GM18507 (cell line): ENCODE measurements around the gene CDK6.
A peak's percentile ranks its signal among the peaks of the same experiment; 100 is the strongest.

Experiments
- DNase-seq: peaks from one replicate; pipeline ENCODE4 v3.0.0; 2011; ENCODE audit warnings: low read depth; ENCODE audit not compliant: insufficient read length; ENCODE audit errors: extremely low spot score
- FAIRE-seq: peaks from 2 replicates; lab custom pipeline; 2011; peaks lifted over from hg19 to GRCh38; lab: Jason Lieb, UNC

The CDK6 gene

GRCh38 chr7:92669616-92670165 lies 166.7 kb downstream of the CDK6 start:
- no peak for DNase-seq
- FAIRE-seq = peak; percentile 36

DNA sequence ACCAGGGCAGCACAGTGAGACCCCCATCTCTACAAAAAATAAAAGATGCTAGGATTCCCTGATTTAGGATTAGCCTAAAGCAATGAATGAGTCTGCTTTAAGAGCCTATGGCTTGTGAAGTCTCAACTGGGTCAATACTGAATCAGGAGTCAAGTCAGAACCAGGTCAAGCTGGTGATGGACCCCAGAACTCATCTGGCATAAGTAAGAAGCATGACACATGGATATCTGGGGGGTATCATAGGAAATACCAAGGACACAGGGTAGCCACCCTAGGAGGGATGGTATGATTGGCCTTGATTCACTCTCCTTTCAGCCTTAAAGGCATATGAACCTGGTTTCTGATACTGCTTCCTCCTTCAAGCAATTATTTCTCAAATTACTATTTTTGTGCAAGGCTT lies 167.8 kb downstream of the CDK6 start:
- FAIRE-seq (no peak), DNase-seq (no peak)

DNA sequence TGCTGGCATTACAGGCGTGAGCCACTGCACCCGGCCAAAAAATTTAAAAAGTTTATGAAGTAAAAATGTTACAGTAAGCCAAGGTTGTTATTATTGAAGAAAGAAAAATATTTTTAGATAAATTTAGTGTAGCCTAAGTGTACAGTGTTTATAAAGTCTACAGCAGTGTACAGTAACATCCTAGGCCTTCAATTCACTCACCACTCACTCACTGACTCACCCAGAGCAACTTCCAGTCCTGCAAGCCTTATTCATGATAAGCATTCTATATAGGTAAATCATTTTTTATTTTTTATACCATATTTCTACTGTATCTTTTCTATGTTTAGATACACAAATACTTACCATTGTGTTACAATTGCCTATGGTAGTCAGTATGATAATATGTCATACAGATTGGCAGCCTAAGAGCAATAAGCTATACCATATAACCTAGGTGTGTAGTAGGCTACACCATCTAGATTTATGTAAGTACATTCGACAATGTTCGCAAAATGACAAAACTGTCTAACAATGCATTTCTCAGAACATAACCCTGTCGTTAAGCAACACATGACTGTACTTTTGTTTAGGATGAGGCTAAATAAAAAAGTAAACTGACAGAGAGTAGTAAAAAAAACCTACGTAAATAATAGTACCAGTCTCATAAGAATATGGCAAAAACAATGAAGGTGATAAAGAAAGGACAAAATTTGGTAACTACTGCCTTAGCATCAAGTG lies 168.4 kb downstream of the CDK6 start:
- FAIRE-seq (no peak), DNase-seq (no peak)

GRCh38 chr7:92665926-92666325 lies 170.4 kb downstream of the CDK6 start:
- DNase-seq = no peak
- no peak for FAIRE-seq

DNA sequence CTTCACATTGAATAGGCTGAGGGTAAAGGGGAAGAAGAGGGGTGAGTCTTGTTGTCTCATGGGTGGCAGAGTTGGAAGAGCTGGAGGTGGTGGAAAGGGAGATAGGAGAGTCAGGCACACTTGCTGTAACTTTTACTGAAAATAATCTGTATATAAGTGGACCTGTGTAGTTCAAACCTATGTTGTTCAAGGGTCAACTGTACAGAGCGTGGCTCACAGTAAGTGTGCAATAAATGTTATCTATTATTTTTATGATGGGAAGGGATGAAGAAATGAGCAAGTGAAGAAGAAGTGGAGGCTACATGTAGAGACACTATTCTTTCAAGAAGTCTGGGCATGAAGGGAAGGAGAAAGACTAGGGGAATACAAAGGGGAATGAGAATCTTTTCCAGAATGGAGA lies 174.7 kb downstream of the CDK6 start:
- FAIRE-seq (no peak), DNase-seq (no peak)

GRCh38 chr7:92658671-92659070 lies 177.7 kb downstream of the CDK6 start:
- FAIRE-seq (no peak), DNase-seq (no peak)

- DNase-seq (no peak), FAIRE-seq (no peak)
Observed at GRCh38 chr7:92657391-92657790, 179.0 kb downstream of the CDK6 start.

DNA sequence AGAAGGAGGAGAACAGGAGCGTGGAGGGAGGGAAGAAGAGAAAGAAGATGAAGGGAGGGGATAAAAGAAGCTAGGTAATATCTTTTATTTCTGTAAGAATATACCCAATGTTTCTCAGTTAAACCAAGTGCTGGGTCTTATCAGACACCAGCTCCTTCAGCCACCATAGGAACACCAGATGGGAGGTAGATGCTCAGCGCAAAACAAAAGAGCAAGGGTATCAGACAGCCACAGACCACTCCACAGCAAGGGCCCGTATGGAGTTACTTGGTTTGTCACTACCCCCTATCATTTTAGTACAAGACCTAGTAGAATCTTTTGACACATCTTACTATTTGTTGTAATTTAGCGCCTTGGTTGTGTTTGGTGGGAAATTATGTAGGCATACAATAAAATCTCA lies 180.3 kb downstream of the CDK6 start:
- FAIRE-seq = no peak
- no peak for DNase-seq

DNA sequence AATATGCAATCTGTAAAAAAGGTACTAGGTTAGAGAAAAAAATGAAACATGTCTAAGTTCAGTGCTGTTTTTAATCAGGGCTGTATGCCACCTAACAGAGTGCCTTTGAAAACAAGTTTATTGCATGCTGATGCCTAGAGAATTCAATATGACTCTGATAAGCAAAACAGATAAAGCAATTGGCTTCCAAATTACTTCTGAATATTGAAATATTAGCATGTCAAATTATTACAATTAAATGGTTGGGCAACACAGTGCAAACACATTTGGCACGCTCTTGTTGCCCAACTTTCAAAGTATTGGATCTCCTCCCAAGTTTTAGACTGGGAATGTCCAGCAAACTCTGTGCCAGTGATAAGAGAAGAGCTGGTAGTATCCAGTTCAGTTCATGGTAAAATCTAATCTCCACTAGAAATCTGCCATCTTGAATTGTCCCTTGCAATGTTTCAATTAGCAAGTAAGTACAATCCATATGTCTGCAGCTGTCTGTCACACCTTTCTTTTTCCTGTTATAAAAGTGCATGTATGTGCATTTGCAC lies 181.0 kb downstream of the CDK6 start:
- DNase-seq (no peak), FAIRE-seq (no peak)

- DNase-seq = no peak
- no peak for FAIRE-seq
Observed at GRCh38 chr7:92653136-92653535, 183.2 kb downstream of the CDK6 start.

DNA sequence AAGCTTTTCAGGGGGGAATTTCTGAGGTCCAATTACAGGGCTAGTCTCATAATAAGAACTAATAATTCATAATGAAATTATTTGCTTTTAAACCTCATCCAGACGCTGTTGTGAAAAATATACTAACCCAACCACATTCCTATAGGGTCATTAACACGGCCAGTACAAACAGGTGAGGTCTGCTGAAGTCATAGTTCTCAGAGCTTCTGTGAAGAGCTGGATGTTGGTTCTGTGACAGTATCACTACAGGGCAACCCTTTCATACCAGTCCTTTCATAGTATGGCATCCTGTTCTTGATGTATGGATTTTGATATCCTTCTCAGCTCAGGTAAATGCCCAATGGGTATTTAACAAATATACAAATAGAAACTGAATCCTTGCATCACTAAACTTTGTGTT lies 183.8 kb downstream of the CDK6 start:
- FAIRE-seq = no peak
- no peak for DNase-seq

DNA sequence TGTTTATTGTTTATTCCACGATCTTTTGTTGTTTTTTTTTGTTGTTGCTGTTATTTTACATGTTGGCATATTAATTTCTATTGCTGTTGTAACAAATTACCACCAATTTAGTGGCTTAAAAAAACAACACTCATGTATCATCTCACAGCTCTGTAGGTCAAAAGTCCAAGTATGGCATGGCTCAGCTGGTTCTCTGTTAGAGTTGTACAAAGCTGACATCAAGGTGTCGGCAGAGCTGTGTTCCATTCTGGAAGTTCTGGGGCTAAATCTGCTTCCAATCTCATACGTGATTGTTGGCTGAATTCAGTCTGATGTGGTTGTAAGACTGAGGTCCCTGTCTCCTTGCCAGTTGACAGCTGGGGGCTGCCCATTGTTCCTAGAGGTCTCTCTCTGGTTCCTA lies 186.0 kb downstream of the CDK6 start:
- DNase-seq (no peak), FAIRE-seq (no peak)

DNA sequence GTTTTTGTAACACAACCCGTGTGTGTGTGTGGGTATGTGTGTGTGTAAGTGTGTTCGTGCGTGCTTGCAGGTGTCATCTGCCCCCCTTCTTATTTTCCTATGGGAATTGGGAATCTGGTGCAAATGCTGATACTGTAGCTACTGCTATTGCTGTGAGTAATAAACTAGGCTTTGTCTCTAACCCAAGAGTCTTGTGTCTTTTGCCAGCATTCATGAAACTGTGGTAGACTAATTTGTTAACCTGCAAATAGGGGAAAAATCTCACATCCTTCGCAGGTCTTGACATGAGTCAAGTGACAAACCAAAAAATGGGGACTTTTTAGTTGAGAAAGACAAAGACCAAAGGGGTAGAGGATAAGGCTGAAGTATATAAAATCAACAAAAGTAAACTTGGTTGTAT lies 188.3 kb downstream of the CDK6 start:
- DNase-seq (no peak), FAIRE-seq (peak; percentile 81)

DNA sequence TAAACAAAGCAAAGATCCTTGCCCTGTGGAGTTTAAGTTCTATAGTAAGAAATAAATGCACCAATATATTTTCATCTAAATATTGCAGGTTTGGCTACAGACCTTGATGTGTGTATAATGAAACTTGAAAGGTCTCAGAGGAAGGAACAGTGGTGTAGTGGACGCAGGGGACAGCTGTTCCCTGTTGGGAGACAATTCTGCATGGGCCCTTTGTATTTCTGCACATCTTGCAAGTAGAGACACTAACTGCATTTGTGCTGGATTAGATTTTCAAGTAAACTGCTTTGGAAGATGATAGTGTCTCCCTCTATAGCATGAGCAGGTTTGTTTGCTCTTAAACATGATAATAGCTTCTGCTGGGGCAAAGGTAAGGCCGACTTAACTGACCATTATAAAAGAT lies 188.7 kb downstream of the CDK6 start:
- DNase-seq = no peak
- FAIRE-seq = peak; percentile 9

DNA sequence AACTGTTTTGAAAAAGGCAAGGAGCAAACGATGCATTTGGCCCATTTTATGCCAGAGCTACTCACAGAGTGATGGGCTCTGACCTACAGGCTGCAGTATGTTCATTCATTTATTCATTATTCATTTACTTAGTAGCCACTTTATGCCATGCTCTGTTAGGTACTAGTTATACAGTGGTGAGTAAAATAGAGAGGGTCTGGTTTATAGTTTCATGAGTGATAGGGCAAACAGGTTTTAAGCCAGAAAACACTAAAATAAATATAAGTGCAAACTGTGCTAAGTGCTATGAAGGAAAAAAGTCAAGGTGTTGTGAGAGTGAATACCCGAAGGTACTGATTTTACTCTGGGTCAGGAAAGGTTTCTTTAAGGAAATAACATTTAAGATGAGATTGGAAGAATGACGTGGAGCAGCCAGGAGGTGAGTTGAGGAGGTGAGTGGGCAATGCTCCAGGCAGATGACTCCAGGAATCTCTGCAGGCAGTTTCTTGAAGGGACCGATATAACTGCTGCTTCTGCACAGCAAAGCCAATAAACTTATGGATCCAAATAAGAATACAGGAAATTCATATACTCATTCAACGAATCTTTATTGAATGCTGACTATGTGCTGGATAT lies 189.3 kb downstream of the CDK6 start:
- peak; percentile 56 for FAIRE-seq
- DNase-seq = no peak

DNA sequence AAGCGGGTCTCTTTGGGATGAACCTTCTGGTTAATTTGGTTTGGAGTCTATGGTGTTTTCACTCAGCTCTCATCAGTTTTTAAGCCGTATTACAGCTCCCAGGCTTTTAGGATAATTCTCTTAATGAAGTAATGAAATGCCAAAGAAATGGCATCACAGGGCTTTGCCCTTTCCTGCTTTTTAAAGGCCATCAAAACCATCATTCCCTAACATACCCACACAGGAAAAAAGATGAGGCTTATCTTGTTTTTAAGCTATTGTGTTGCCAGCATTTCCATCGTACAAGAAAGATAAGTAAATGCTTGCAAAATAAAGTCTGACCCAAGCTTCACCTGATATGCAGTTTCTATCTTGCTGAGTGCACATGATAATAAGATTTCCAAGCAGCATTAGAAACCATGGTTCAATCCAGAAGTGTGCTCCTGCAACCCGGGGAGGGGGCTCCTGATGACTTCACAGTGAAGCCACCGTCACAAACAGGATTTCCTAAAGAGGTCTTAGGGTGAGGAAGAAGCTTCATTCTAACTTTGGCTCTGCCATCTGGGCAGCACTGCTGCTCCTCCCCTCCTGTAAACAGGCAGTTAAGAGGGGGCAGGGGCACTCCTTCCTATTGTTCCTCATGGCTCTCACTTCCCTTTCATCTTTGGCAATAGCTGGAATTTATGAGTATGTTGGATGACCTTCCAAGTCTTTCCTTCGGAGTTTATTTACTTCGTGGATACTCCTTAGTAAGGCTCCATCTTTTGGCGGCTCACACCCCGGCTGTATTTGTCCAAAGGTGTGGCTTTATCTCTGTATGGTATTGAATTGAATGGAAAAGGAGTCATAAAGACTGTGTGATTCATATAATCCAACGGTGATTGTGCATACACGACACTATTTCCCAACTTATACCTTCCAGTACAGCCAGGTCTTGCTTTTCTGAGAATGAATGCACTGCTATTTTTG lies 191.0 kb downstream of the CDK6 start:
- DNase-seq (no peak), FAIRE-seq (no peak)

DNA sequence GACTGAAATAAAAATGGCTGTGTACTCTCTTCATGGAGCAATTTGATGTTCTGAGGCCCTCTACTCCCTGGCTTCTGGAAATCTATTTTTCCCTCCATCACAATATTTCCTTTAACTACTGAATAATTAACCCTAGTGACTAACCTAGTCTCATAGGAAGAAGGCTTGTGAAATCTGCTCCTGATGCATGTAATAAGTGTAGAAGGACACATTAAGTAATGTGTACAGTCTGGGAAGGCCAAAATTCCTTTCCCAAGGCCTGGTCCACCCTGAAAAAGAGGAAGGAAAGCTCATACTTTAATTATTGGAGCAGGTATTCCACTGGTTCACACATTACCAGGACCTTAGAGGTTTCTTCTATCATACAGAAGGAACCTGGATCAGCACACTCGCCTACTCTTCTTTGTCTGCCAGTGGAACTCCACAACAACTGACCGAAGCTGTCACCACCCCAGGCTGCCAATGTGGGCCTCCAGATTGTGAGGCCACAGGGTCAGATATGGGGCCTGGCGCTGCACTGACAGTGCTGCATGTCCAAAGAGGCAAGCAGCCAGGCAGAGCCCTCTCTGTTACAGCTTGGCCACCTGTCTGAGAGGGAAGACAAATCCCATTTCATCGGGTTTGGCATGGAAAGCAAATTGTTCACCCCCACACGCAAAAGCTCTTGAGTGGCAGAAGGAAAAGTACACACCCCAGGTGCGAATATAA lies 191.8 kb downstream of the CDK6 start:
- DNase-seq (no peak), FAIRE-seq (no peak)

DNA sequence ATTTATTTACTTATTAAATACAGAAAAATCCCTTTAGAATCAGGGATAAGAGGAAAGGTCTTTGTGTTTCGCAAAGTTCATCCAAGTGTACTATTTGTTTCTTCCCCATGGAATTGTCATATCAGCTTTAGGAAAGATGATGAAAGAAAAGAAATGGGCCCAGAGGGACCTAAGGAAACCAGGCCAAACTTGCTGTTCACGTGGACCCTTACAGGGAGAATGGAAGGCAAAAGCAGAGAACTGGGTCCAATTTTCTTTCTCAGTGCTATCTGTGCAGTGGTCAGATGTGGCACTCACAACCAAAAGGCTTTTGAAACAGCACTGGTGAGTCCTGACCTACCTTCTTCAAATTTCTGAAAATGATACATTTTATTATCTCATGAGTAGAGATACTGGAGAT lies 192.6 kb downstream of the CDK6 start:
- FAIRE-seq (no peak), DNase-seq (no peak)

DNA sequence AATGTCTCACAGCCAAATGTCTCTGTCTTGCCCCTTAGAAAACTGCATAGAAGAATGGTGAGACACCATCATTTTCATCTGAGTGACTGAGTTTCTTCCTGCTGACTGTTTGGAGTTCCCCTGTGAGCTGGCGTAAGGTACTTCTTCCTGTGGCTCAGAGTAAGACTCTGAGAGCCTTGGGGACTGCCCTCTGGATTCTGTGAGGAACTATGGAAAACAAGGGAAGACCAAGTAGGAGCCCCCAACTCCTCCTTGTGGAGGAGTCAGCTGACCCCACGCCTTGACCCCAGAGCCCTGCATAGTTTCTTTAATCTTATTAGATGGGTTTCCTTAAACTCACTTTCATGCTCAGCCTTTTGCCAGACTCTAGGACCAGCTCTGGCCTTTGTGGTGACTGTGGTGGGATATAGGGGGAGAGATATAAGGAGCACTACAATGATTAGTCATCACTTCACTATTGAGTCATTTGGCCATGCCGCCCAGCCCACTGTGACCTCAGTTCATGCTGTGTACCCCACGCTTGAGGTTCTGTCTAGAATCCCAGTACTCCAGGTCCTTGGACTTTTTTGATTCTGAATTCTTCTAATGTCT lies 194.4 kb downstream of the CDK6 start:
- no peak for DNase-seq

More for the DNA sequence above, 194.4 kb downstream of the CDK6 start:
- FAIRE-seq = peak; percentile 88
